ENCODE results near the gene RPS6KL1.

GRCh38 chr14:74954232-74954946, 31.3 kb upstream of the RPS6KL1 start:
- TF ChIP-seq TEAD4 (IDR thresholded peaks at IDR 0.05) (no peak), CEBPB (IDR thresholded peaks at IDR 0.05) (no peak), CREB1 (IDR thresholded peaks at IDR 0.05; ENCODE audit: low read depth) (no peak), MAX (IDR thresholded peaks at IDR 0.05) (no peak; the same call in 1 of the 2 replicates), REST (IDR thresholded peaks at IDR 0.05; ENCODE audit: low read depth) (no peak), TCF12 (IDR thresholded peaks at IDR 0.05; ENCODE audit: low read depth) (peak; percentile 64; the same call in 1 of the 2 replicates), EP300 (IDR thresholded peaks at IDR 0.05; ENCODE audit: borderline replicate concordance) (peak; percentile 42; the same call in 1 of the 2 replicates)

All from Ishikawa (cell line).